Measurements from ENCODE around the gene LAMTOR4. TPM values are rescaled to one million over a fixed set of nuclear protein-coding genes. Genes with fewer than 3 reads are reported as not detected.

LAMTOR4 gene
- total RNA-seq, 4 donors from 2014 or later: 183 to 194 (median 184) TPM

DNA sequence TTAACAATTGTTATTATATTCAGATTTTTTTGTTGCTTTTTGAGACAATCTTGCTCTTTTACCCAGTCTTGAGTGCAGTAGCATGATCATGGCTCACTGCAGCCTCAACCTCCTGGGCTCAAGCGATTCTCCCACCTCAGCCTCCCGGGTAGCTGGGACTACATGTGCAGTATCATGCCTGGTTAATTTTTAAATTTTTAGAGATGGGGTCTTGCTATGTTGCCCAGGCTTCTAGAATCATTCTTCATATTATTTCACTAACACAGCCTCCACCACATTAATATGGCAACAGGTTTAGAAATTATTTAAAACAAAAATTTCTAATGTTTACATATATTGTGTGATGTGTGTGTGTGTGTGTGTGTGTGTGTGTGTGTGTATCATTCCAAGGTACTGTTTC is 1.4 kb upstream of the LAMTOR4 start:
- ATAC-seq (ENCODE audit: low FRiP score): no peak
- no peak for DNase-seq (ENCODE audit: low spot score)
- TF ChIP-seq, protein P1, sequence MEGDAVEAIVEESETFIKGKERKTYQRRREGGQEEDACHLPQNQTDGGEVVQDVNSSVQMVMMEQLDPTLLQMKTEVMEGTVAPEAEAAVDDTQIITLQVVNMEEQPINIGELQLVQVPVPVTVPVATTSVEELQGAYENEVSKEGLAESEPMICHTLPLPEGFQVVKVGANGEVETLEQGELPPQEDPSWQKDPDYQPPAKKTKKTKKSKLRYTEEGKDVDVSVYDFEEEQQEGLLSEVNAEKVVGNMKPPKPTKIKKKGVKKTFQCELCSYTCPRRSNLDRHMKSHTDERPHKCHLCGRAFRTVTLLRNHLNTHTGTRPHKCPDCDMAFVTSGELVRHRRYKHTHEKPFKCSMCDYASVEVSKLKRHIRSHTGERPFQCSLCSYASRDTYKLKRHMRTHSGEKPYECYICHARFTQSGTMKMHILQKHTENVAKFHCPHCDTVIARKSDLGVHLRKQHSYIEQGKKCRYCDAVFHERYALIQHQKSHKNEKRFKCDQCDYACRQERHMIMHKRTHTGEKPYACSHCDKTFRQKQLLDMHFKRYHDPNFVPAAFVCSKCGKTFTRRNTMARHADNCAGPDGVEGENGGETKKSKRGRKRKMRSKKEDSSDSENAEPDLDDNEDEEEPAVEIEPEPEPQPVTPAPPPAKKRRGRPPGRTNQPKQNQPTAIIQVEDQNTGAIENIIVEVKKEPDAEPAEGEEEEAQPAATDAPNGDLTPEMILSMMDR (IDR thresholded peaks at IDR 0.05): no peak

- TF ChIP-seq, protein P1 (IDR thresholded peaks at IDR 0.05): no peak
- ATAC-seq (ENCODE audit: low FRiP score) (no peak), DNase-seq (ENCODE audit: low spot score) (no peak)
Measured at GRCh38 chr7:100148225-100148558, 526 bp upstream of the LAMTOR4 start.

- no peak for ATAC-seq (ENCODE audit: low FRiP score)
- TF ChIP-seq, protein P1 (IDR thresholded peaks at IDR 0.05): no peak
Measured at GRCh38 chr7:100152404-100152803, 3.7 kb downstream of the LAMTOR4 start.

GRCh38 chr7:100152937-100153666 is 4.4 kb downstream of the LAMTOR4 start:
- no peak for DNase-seq (ENCODE audit: low spot score)
- TF ChIP-seq, protein P1 (IDR thresholded peaks at IDR 0.05): no peak
- no peak for ATAC-seq (ENCODE audit: low FRiP score)

More at GRCh38 chr7:100152404-100152803, 3.7 kb downstream of the LAMTOR4 start:
- no peak for DNase-seq (ENCODE audit: low spot score)

DNA sequence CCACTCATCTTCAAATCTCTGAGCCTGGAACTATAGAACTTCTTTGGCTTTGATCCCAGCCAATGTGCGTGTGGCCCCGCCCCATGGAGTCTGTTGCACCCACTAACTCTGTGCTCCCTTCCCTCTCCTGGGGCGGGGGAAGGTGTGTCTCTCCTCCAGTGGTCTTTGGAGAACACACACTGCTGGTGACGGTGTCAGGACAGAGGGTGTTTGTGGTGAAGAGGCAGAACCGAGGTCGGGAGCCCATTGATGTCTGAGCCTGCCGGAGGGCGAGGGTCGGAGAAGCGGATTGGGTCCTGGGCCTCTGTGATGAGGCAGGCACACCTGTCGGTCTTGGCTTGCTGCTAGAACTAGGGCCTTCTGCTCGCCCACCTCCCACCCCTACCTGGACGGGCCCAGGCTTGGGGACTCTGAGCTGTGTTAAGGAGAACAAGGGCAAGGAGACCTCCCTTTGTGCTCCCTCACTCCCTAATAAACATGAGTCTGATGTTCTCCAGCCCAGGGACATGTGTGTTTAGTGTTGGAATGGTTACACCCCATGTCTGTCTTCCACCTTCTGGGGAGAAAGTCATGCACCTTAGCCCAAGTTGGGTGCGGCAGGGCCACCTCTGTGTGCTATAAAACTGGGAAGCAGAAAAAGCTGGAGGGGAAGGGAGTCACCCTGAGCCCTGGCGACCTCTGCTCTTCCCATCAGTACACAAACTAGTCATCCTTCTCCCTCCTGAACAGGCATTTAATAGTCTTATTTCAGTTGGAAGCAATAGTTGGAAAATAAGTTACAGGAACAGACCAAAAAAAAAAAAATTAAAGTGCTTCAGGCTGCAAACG is 5.2 kb downstream of the LAMTOR4 start:
- ATAC-seq (ENCODE audit: low FRiP score): no peak
- DNase-seq (ENCODE audit: low spot score): no peak
- TF ChIP-seq, protein P1 (IDR thresholded peaks at IDR 0.05): no peak

DNA sequence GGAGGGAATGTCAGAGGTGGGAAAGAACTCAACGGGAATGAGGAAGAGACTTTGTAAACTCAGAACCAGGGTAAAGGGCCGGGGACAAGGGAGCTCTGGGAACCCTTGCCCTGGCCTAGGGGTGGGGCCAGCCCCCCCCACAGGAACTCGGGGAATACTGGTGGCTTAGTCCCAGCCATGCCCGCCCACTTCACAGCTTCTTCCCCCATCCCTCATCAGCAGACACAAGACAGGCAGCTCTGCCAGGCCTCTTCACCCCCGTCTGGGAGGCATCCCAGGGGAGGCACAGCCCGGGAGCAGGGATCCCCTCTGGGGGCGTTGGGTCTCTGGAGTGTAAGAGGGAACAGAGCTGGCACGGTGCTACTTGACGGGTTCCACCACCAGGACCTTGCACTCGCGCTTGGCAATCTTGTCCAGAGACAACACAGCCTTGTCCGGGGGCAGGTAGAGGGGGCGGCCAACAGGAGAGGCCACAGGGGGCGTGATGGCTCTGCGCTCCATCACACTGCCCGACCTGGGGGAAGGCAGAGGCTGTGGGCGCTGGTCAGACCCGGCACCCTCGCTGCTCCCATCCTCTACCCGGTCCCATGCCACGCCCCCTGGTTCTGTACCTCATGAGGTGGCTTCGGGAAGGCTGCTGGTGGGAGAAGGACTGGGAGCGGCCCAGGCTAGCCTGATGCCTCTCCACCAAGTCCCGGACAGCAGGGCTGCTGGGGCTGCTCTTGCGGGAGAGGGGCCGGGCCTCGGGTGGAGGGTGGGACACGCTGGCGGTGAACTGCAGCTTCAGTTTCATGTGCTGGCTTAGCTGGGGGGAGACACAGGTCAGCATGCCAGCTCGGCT is 6.2 kb downstream of the LAMTOR4 start:
- DNase-seq (ENCODE audit: low spot score): no peak
- no peak for ATAC-seq (ENCODE audit: low FRiP score)
- TF ChIP-seq, protein P1 (IDR thresholded peaks at IDR 0.05): no peak
